Ishikawa (cell line): ENCODE measurements around the gene ST6GALNAC4.

Experiments used
- CEBPB ChIP-seq: IDR thresholded peaks from 2 replicates; pipeline ENCODE4 v1.6.1; 2012
- CREB1 ChIP-seq: IDR thresholded peaks from 2 replicates; pipeline ENCODE4 v1.6.1; 2012; ENCODE audit warnings: low read depth
- EGR1 ChIP-seq: IDR thresholded peaks from 2 replicates; pipeline ENCODE4 v1.6.1; 2012
- EP300 ChIP-seq: IDR thresholded peaks from 2 replicates; pipeline ENCODE4 v1.6.1; 2012; ENCODE audit warnings: borderline replicate concordance
- FOXM1 ChIP-seq: IDR thresholded peaks from 2 replicates; pipeline ENCODE4 v1.6.1; 2012; ENCODE audit warnings: low read depth, borderline replicate concordance
- NFIC ChIP-seq: IDR thresholded peaks from 2 replicates; pipeline ENCODE4 v1.6.1; 2012
- RAD21 ChIP-seq: IDR thresholded peaks from 2 replicates; pipeline ENCODE4 v1.6.1; 2012; ENCODE audit warnings: low read depth
- TAF1 ChIP-seq: IDR thresholded peaks from 2 replicates; pipeline ENCODE4 v1.6.1; 2012; ENCODE audit warnings: low read depth, mild to moderate bottlenecking
- TCF12 ChIP-seq: IDR thresholded peaks from 2 replicates; pipeline ENCODE4 v1.6.1; 2012; ENCODE audit warnings: low read depth
- TEAD4 ChIP-seq: IDR thresholded peaks from 2 replicates; pipeline ENCODE4 v1.6.1; 2012
- YY1 ChIP-seq: IDR thresholded peaks from 2 replicates; pipeline ENCODE4 v1.6.1; 2012; ENCODE audit warnings: low read depth
- ZBTB7A ChIP-seq: IDR thresholded peaks from 2 replicates; pipeline ENCODE4 v1.6.1; 2012; ENCODE audit warnings: low read depth
- TF ChIP-seq, protein P1 (sequence below): IDR thresholded peaks from 2 replicates; pipeline ENCODE4 v1.6.1; 2012
- TF ChIP-seq, protein P2 (sequence below): IDR thresholded peaks from 2 replicates; pipeline ENCODE4 v1.6.1; 2012
- TF ChIP-seq, protein P3 (sequence below): IDR thresholded peaks from 2 replicates; pipeline ENCODE4 v1.6.1; 2012; ENCODE audit warnings: low read depth, mild to moderate bottlenecking

ST6GALNAC4 gene

DNA sequence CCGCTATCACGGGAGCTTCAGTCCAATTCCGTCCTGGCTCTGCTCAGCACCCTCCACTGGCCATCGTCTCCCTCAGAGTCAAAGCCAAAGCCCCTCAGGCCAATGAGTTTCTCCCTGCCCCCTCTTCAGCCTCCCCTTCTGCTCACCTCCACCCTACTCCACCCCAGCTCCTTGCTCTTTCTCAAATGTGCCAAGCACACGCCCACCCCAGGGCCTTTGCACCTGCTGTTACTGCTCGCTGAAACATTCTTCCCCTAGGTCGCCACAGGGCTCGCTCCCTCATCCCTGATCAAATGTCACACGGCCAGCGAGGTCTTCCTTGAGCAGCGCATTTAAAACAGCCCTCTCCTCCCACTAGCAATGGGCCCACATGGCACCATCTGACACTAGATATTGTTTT, 56.1 kb downstream of the ST6GALNAC4 start:
- TF ChIP-seq TEAD4 (no peak), TAF1 (no peak), FOXM1 (no peak), YY1 (no peak), RAD21 (no peak), ZBTB7A (no peak)
- TF ChIP-seq, protein P1, sequence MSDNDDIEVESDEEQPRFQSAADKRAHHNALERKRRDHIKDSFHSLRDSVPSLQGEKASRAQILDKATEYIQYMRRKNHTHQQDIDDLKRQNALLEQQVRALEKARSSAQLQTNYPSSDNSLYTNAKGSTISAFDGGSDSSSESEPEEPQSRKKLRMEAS = no peak
- TF ChIP-seq, protein P2, sequence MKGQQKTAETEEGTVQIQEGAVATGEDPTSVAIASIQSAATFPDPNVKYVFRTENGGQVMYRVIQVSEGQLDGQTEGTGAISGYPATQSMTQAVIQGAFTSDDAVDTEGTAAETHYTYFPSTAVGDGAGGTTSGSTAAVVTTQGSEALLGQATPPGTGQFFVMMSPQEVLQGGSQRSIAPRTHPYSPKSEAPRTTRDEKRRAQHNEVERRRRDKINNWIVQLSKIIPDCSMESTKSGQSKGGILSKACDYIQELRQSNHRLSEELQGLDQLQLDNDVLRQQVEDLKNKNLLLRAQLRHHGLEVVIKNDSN = no peak

DNA sequence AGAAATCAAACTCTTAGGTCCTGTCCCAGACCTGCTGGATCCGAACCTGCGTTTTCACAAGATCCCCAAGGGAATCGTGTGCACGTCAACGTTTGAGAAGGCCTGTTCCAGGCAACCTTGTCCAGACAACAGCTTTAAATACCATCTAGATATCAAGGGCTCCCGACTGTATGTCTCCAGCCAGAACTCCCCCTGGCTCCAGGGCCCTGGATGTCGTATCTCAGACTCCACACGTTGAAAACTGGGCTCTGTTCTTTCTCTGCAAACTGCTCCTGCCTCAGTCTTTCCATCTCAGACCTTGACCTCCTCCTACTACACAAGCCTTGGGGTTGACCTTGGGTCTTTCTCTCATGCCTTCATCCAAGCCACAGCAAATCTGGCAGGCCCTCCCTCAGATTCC, 56.6 kb downstream of the ST6GALNAC4 start:
- TF ChIP-seq CREB1 (no peak), TEAD4 (no peak), EGR1 (no peak), TCF12 (no peak), TAF1 (no peak), ZBTB7A (no peak), CEBPB (no peak), NFIC (no peak), EP300 (no peak)
- TF ChIP-seq, protein P1 = no peak
- TF ChIP-seq, protein P2 = no peak
- TF ChIP-seq, protein P3, sequence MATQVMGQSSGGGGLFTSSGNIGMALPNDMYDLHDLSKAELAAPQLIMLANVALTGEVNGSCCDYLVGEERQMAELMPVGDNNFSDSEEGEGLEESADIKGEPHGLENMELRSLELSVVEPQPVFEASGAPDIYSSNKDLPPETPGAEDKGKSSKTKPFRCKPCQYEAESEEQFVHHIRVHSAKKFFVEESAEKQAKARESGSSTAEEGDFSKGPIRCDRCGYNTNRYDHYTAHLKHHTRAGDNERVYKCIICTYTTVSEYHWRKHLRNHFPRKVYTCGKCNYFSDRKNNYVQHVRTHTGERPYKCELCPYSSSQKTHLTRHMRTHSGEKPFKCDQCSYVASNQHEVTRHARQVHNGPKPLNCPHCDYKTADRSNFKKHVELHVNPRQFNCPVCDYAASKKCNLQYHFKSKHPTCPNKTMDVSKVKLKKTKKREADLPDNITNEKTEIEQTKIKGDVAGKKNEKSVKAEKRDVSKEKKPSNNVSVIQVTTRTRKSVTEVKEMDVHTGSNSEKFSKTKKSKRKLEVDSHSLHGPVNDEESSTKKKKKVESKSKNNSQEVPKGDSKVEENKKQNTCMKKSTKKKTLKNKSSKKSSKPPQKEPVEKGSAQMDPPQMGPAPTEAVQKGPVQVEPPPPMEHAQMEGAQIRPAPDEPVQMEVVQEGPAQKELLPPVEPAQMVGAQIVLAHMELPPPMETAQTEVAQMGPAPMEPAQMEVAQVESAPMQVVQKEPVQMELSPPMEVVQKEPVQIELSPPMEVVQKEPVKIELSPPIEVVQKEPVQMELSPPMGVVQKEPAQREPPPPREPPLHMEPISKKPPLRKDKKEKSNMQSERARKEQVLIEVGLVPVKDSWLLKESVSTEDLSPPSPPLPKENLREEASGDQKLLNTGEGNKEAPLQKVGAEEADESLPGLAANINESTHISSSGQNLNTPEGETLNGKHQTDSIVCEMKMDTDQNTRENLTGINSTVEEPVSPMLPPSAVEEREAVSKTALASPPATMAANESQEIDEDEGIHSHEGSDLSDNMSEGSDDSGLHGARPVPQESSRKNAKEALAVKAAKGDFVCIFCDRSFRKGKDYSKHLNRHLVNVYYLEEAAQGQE = no peak

DNA sequence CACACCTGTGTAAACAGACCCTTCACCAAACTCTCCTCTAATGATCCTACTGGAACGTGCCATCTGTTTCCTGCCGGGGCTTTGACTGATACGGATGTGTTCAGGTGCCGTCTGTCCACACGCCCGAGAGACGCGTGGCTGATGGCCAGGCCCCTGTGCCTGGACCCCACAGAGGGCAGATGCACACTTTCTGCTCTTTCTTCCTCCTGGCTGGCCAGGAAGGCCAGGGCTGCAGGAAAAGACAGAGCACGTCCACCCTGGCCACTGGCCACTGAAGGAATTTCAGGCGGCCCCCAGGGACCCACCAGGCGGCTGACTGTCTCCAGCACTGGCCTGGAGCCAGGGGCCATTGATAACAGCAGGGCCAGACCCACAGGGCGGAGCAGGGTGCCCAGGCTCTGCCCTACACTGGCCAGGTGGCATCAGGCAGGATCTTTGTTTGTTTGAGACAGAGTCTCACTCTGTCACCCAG, 58.8 kb downstream of the ST6GALNAC4 start:
- TF ChIP-seq YY1 (no peak), TAF1 (no peak), NFIC (no peak), CEBPB (no peak), EGR1 (no peak), EP300 (no peak), ZBTB7A (no peak), TEAD4 (no peak), FOXM1 (no peak), CREB1 (no peak)
- TF ChIP-seq, protein P3 = no peak
- TF ChIP-seq, protein P1 = no peak
